Memory B cell (primary cell): ENCODE results near the gene RCBTB1.
A peak's percentile ranks its signal among the peaks of the same experiment; 100 is the strongest.
"Not testable (repeated sequence)": the region's sequence is repeated elsewhere in the genome, so short reads cannot be mapped to it uniquely, and the experiment has no call there.

Experiments
- ATAC-seq: fragments of 150-1000 bp; cut with Tn5 transposase; 2 replicates; pipeline ENCODE4 v1.10.0; 2021; ENCODE audit warnings: low read depth, mild to moderate bottlenecking, moderate library complexity
- DNase-seq, 2 donors: peaks; one replicate each; pipeline ENCODE4 v3.0.0; 2022; ENCODE audit warnings: low spot score in 2 of 2
- H3K27ac Mint-ChIP-seq: one replicate; pipeline ENCODE4 v1.8.0; 2022; ENCODE audit warnings: mild to moderate bottlenecking, moderate library complexity, mixed read lengths
- H3K27me3 Mint-ChIP-seq: one replicate; pipeline ENCODE4 v1.8.0; 2022; ENCODE audit warnings: mixed read lengths
- H3K36me3 Mint-ChIP-seq: one replicate; pipeline ENCODE4 v1.8.0; 2022; ENCODE audit warnings: mild to moderate bottlenecking, mixed read lengths
- H3K4me1 Mint-ChIP-seq: one replicate; pipeline ENCODE4 v1.8.0; 2022; ENCODE audit warnings: mixed read lengths
- H3K4me3 Mint-ChIP-seq: one replicate; pipeline ENCODE4 v1.8.0; 2022; ENCODE audit warnings: mild to moderate bottlenecking, moderate library complexity, mixed read lengths
- H3K9me3 Mint-ChIP-seq: one replicate; pipeline ENCODE4 v1.8.0; 2022; ENCODE audit warnings: mixed read lengths

RCBTB1 gene

DNA sequence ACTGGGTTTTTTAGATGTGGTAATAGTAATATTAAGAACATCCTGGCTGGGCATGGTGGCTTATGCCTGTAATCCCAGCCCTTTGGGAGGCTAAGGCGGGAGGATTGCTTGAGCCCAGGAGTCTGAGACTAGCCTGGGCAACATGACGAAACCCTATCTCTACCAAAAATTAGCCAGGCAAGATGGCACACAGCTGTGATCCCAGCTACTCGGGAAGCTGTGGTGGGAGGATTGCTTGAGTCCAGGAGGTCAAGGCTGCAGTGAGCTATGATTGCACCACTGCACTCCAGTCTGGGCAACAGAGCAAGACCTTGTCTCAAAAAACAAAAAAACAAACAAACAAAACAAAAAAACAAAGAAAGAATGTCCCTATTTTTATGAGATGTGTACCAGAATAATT, 5.4 kb upstream of the RCBTB1 start:
- ATAC-seq, H3K4me3 Mint-ChIP-seq, H3K4me1 Mint-ChIP-seq, H3K36me3 Mint-ChIP-seq, H3K9me3 Mint-ChIP-seq, DNase-seq, H3K27ac Mint-ChIP-seq, H3K27me3 Mint-ChIP-seq: not testable (repeated sequence)

DNA sequence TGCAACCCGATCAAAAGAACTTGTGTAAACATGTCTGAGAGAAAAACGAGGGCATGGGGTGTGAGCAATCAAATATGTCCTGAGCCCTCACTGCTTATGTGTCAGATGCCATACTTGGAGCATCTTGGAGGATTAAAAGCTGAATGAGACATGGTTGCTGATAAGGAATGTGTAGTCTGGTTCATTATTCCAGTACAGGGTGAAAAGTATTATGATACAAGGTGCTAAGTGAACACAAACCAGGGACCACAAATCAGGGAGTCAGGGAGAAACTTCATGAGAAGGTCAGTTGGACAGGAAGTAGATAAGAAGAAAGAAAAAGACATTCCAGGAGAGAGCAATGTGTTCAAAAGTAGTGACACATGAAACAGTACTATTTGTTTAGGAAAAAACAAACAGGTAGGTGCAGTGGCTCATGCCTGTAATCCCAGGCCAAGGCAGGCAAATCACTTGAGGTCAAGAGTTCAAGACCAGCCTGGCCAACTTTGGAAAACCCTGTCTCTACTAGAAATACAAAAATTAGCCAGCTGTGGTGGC, 2.0 kb upstream of the RCBTB1 start:
- no peak overlapping the region for H3K4me3 Mint-ChIP-seq

GRCh38 chr13:49586717-49587116, 1.4 kb upstream of the RCBTB1 start:
- H3K9me3 Mint-ChIP-seq: no peaks in the 10 kb centered on the region
- peak overlapping the region; percentile 67 for H3K4me3 Mint-ChIP-seq
- ATAC-seq: no peak
- peaks cover 15% of the 10 kb centered on the region for H3K4me1 Mint-ChIP-seq
- no peak overlapping the region for H3K27ac Mint-ChIP-seq
- H3K36me3 Mint-ChIP-seq: peaks cover 1% of the 10 kb centered on the region
- H3K27me3 Mint-ChIP-seq: no peaks in the 10 kb centered on the region
- DNase-seq: no peak

More for the DNA sequence above, 2.0 kb upstream of the RCBTB1 start:
- Mint-ChIP-seq H3K36me3 (peaks cover 1% of the 10 kb centered on the region), H3K9me3 (no peaks in the 10 kb centered on the region), H3K27me3 (no peaks in the 10 kb centered on the region), H3K4me1 (peaks cover 13% of the 10 kb centered on the region), H3K27ac (no peak overlapping the region)
- ATAC-seq (no peak), DNase-seq (no peak)

DNA sequence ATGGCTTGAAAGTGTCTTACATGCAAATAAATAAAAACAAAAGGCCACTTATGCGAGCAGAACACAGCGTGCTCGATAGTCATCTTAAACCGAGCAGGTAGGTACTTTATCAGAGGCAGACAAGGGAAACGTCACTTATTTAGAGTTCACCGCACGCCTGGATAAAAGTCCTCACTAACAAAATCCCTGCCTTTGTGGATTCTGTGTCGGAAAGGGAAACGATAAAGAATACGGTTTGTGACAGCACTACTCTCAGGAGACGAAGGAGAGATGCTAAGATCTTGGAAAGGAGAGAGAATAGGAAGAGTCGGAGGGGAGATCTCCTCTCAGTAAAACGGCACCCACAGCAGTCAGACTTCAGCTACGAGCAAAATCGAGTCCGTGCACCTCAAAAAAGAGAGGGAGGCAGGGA, 581 bp downstream of the RCBTB1 start:
- DNase-seq: no peak

GRCh38 chr13:49580980-49581680, 4.2 kb downstream of the RCBTB1 start:
- Mint-ChIP-seq H3K4me3 (no peak overlapping the region), H3K36me3 (peaks cover 8% of the 10 kb centered on the region), H3K9me3 (no peaks in the 10 kb centered on the region), H3K27me3 (no peaks in the 10 kb centered on the region), H3K27ac (peak overlapping the region; percentile 9), H3K4me1 (peaks cover 24% of the 10 kb centered on the region)
- ATAC-seq (peak; percentile 10), DNase-seq (no peak)

More for the DNA sequence above, 581 bp downstream of the RCBTB1 start:
- peaks cover 25% of the 10 kb centered on the region for H3K4me1 Mint-ChIP-seq
- peak; percentile 7 for ATAC-seq
- peaks cover 8% of the 10 kb centered on the region for H3K36me3 Mint-ChIP-seq
- H3K27ac Mint-ChIP-seq: peak overlapping the region; percentile 94
- no peaks in the 10 kb centered on the region for H3K9me3 Mint-ChIP-seq
- peak overlapping the region; percentile 99 for H3K4me3 Mint-ChIP-seq
- H3K27me3 Mint-ChIP-seq: no peaks in the 10 kb centered on the region

- H3K4me1 Mint-ChIP-seq: peaks cover 20% of the 10 kb centered on the region
- H3K27ac Mint-ChIP-seq: no peak overlapping the region
- DNase-seq: no peak
- peaks cover 13% of the 10 kb centered on the region for H3K36me3 Mint-ChIP-seq
- H3K4me3 Mint-ChIP-seq: no peak overlapping the region
- H3K9me3 Mint-ChIP-seq: no peaks in the 10 kb centered on the region
- ATAC-seq: no peak
- H3K27me3 Mint-ChIP-seq: no peaks in the 10 kb centered on the region
These were observed 5.9 kb downstream of the RCBTB1 start for GRCh38 chr13:49579501-49579900.

DNA sequence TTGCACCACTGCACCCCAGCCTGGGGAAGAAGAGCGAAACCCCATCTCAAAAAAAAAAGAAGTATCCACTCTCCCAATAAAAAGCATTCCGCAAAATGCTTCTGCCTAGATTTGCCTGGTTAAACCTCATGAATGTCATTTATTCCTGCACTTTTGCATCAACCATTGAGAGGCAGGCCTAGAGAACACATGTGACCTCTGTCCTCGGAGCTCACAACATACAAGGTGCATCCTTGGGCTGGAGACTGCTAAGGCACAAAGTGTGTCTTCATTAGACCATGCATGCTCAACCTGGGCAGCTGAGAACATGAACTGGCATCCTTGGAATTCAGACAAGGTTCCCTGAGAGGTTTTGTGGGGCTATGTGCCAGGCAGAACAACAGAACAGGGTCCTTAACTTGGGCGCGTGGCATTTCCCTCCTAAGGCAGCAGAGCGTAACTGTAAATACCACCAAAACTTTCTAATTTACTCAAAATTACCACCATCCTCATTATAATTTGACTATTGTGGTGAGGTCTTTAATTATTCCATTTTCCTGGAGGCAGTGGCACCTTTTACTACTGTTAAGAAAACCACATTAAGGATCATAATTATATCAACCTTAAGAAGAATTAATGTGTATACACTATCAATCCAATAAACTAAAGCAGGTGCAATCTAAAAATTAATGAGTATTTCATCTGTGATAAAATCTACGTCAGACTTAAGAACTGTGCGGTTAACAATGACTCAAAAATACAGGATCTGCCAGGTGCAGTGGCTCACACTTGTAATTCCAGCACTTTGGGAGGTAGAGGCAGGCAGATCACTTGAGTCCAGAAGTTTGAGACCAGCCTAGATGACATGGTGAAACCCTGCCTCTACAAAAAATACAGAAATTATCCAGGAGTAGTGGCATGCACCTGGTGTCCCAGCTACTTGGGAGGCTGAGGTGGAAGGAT, 13.8 kb downstream of the RCBTB1 start:
- H3K36me3 Mint-ChIP-seq: peaks cover 15% of the 10 kb centered on the region
- no peaks in the 10 kb centered on the region for H3K27me3 Mint-ChIP-seq
- no peak overlapping the region for H3K27ac Mint-ChIP-seq
- no peaks in the 10 kb centered on the region for H3K9me3 Mint-ChIP-seq
- no peak for DNase-seq
- peaks cover 7% of the 10 kb centered on the region for H3K4me1 Mint-ChIP-seq
- ATAC-seq: no peak
- no peak overlapping the region for H3K4me3 Mint-ChIP-seq

- DNase-seq (no peak), ATAC-seq (no peak)
- H3K36me3 Mint-ChIP-seq: peaks cover 15% of the 10 kb centered on the region
- H3K4me1 Mint-ChIP-seq: peaks cover 6% of the 10 kb centered on the region
- no peak overlapping the region for H3K27ac Mint-ChIP-seq
- H3K27me3 Mint-ChIP-seq: no peaks in the 10 kb centered on the region
- no peak overlapping the region for H3K4me3 Mint-ChIP-seq
- no peaks in the 10 kb centered on the region for H3K9me3 Mint-ChIP-seq
These were observed 15.2 kb downstream of the RCBTB1 start for GRCh38 chr13:49569993-49570689.

- Mint-ChIP-seq H3K4me1 (peaks cover 6% of the 10 kb centered on the region), H3K36me3 (peaks cover 19% of the 10 kb centered on the region), H3K27ac (no peak overlapping the region), H3K4me3 (no peak overlapping the region), H3K9me3 (no peaks in the 10 kb centered on the region), H3K27me3 (no peaks in the 10 kb centered on the region)
- DNase-seq: no peak
- ATAC-seq: no peak
These were observed 17.9 kb downstream of the RCBTB1 start for GRCh38 chr13:49567491-49567890.

DNA sequence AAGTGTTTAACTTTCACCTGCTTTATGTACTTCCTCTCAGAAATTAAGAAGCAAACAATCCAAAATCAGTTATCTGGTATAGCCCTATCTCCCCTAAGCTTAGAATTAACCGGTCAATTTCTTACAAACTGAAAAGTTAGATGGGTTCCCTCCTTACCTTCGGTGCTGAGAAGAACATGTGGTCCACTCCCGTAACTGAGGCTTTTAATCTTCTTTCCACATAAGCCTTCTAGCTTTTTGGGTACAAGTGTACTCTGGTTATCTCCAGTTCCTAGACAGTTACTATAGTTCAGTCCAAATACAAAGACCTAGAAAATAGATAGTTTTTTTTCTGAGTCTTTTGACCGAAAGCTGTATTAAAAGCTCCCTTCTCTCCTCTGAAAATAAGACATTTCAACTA, 18.9 kb downstream of the RCBTB1 start:
- DNase-seq: no peak
- H3K27me3 Mint-ChIP-seq: no peaks in the 10 kb centered on the region
- peaks cover 4% of the 10 kb centered on the region for H3K4me1 Mint-ChIP-seq
- no peak overlapping the region for H3K27ac Mint-ChIP-seq
- no peak for ATAC-seq
- no peaks in the 10 kb centered on the region for H3K9me3 Mint-ChIP-seq
- H3K36me3 Mint-ChIP-seq: peaks cover 18% of the 10 kb centered on the region
- H3K4me3 Mint-ChIP-seq: no peak overlapping the region

- ATAC-seq, H3K27me3 Mint-ChIP-seq, DNase-seq, H3K4me3 Mint-ChIP-seq, H3K9me3 Mint-ChIP-seq, H3K4me1 Mint-ChIP-seq, H3K27ac Mint-ChIP-seq: not testable (repeated sequence)
- H3K36me3 Mint-ChIP-seq: peaks cover 21% of the 10 kb centered on the region
These were observed 19.9 kb downstream of the RCBTB1 start for GRCh38 chr13:49565461-49565860.

GRCh38 chr13:49563516-49563915, 21.8 kb downstream of the RCBTB1 start:
- ATAC-seq (no peak), DNase-seq (no peak)
- Mint-ChIP-seq H3K9me3 (no peaks in the 10 kb centered on the region), H3K36me3 (peaks cover 34% of the 10 kb centered on the region), H3K4me3 (no peak overlapping the region), H3K4me1 (peaks cover 2% of the 10 kb centered on the region), H3K27ac (peak overlapping the region; percentile 47), H3K27me3 (no peaks in the 10 kb centered on the region)

DNA sequence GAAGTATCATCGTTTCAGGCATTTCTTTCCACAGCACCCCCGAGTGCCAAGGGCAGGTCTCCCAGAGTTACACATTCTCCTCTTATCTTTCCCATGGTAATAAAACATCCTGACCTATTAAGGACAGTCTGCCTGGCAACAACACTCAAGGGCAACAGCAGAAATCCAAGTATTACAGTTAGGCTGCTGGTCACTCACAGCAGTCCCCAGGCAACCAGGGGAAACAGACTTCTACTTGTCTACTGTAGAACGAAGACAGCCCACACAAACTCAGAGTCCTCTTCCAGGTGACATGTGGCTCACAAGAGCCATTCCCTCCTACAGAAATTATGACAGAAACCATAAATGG, 24.3 kb downstream of the RCBTB1 start:
- Mint-ChIP-seq H3K4me1 (peaks cover 2% of the 10 kb centered on the region), H3K4me3 (no peak overlapping the region), H3K36me3 (peaks cover 30% of the 10 kb centered on the region), H3K27ac (peak overlapping the region; percentile 3), H3K27me3 (no peaks in the 10 kb centered on the region), H3K9me3 (no peaks in the 10 kb centered on the region)
- DNase-seq: no peak
- no peak for ATAC-seq
